ENCODE results near the gene UBE2E1. TPM values are rescaled to one million over a fixed set of nuclear protein-coding genes. Genes with fewer than 3 reads are reported as not detected.

Gene UBE2E1
- total and polyA plus RNA-seq, 8 donors = 3.2 to 226 (median 78.1) TPM

- no peak overlapping the region for H3K27ac ChIP-seq
These were observed 54.2 kb downstream of the UBE2E1 start for GRCh38 chr3:23859839-23860382.

GRCh38 chr3:23861689-23862088, 55.9 kb downstream of the UBE2E1 start:
- Histone ChIP-seq H3K27me3 (no peaks in the 10 kb centered on the region), H3K4me1 (peaks cover 36 to 65% (median 47%) of the 10 kb centered on the region in 4 donors), H3K9me3 (no peaks in the 10 kb centered on the region), H3K27ac (no peak overlapping the region), H3K36me3 (peaks cover 8 to 10% (median 9%) of the 10 kb centered on the region in 4 donors), H3K4me3 (no peak overlapping the region)
- intact Hi-C loops (cut with DNase I; ENCODE audit: low total_unique reads) = no loop called here
- WGBS, 5 donors = 92 to 98% (median 95%) methylated on average over 9 of the region's 9 CpGs
- no peak for DNase-seq
- TF ChIP-seq POLR2AphosphoS5 (IDR thresholded peaks at IDR 0.05) = no peak
- TF ChIP-seq CTCF (IDR thresholded peaks at IDR 0.05) = no peak
- no peak for TF ChIP-seq POLR2A (IDR thresholded peaks at IDR 0.05)
- TF ChIP-seq EP300 (IDR thresholded peaks at IDR 0.05) = no peak

More at GRCh38 chr3:23859839-23860382, 54.2 kb downstream of the UBE2E1 start:
- WGBS, 5 donors = 90 to 93% (median 90%) methylated on average over 7 of the region's 7 CpGs
- Histone ChIP-seq H3K4me1 (peaks cover 31 to 55% (median 39%) of the 10 kb centered on the region in 4 donors), H3K4me3 (no peak overlapping the region), H3K36me3 (peaks cover 8 to 10% (median 9%) of the 10 kb centered on the region in 4 donors), H3K27me3 (no peaks in the 10 kb centered on the region), H3K9me3 (no peaks in the 10 kb centered on the region)
- no peak for DNase-seq
- intact Hi-C loops (cut with DNase I; ENCODE audit: low total_unique reads) = no loop called here
- TF ChIP-seq EP300 (IDR thresholded peaks at IDR 0.05) = no peak

GRCh38 chr3:23863060-23863459, 57.3 kb downstream of the UBE2E1 start:
- Histone ChIP-seq H3K9me3 (no peaks in the 10 kb centered on the region), H3K27me3 (no peaks in the 10 kb centered on the region), H3K4me3 (no peak overlapping the region), H3K4me1 (peaks cover 26 to 64% (median 45%) of the 10 kb centered on the region in 4 donors), H3K27ac (no peak overlapping the region), H3K36me3 (peaks cover 8 to 10% (median 9%) of the 10 kb centered on the region in 4 donors)
- WGBS, 5 donors = 78 to 94% (median 90%) methylated on average over 1 of the region's 1 CpG
- DNase-seq = no peak
- TF ChIP-seq EP300 (IDR thresholded peaks at IDR 0.05) = no peak
- no peak for TF ChIP-seq POLR2A (IDR thresholded peaks at IDR 0.05)
- no peak for TF ChIP-seq CTCF (IDR thresholded peaks at IDR 0.05)
- TF ChIP-seq POLR2AphosphoS5 (IDR thresholded peaks at IDR 0.05) = no peak
- intact Hi-C loops (cut with DNase I; ENCODE audit: low total_unique reads) = no loop called here

- peak in 1 of 2 donors; percentile 44 for DNase-seq
- peaks cover 22 to 53% (median 35%) of the 10 kb centered on the region in 4 donors for H3K4me1 ChIP-seq
- 72 to 100% (median 81%) methylated on average over 1 of the region's 1 CpG for WGBS, 5 donors
- no peaks in the 10 kb centered on the region for H3K27me3 ChIP-seq
- TF ChIP-seq EP300 (IDR thresholded peaks at IDR 0.05) = no peak
- no peak for TF ChIP-seq POLR2AphosphoS5 (IDR thresholded peaks at IDR 0.05)
- no peak for TF ChIP-seq CTCF (IDR thresholded peaks at IDR 0.05)
- peak overlapping the region in 1 of 5 donors; percentile 24 for H3K27ac ChIP-seq
- intact Hi-C loops (cut with DNase I; ENCODE audit: low total_unique reads) = no loop called here
- peaks cover 8 to 10% (median 9%) of the 10 kb centered on the region in 4 donors for H3K36me3 ChIP-seq
- no peaks in the 10 kb centered on the region for H3K9me3 ChIP-seq
- H3K4me3 ChIP-seq = no peak overlapping the region
These were observed 59.2 kb downstream of the UBE2E1 start for GRCh38 chr3:23864931-23865330.

Data from stomach (tissue), 9 donors.